Activated CD4-positive, alpha-beta T cell treated with anti-CD3 and anti-CD28 coated beads, Interleukin-2, amount 10 ng/mL, durations not matched to agents 7 days and 5 days (primary cell): ENCODE results near the gene ABCC6. TPM values are rescaled to one million over a fixed set of nuclear protein-coding genes. Genes with fewer than 3 reads are reported as not detected.
"Not testable (repeated sequence)": the region's sequence is repeated elsewhere in the genome, so short reads cannot be mapped to it uniquely, and the experiment has no call there.

Experiments
- CTCF ChIA-PET: fragments of 350-600 bp; sonication (Branson Sonifier 250); formaldehyde crosslinking; loops from one replicate; lab custom pipeline; 2021; ENCODE audit warnings: antibody characterized with exemption; lab: Charles Lee
- POLR2A ChIA-PET: fragments of 350-600 bp; sonication (Branson Sonifier 250); formaldehyde crosslinking; loops from one replicate; lab custom pipeline; 2021; ENCODE audit warnings: antibody characterized with exemption; lab: Charles Lee
- DNase-seq: peaks from one replicate; pipeline ENCODE4 v3.0.0-alpha.2; 2020
- H3K27ac Mint-ChIP-seq: one replicate; pipeline ENCODE4 v1.8.0; 2021; ENCODE audit warnings: mild to moderate bottlenecking, moderate library complexity, mixed read lengths
- H3K27me3 Mint-ChIP-seq: one replicate; pipeline ENCODE4 v1.8.0; 2021; ENCODE audit warnings: mixed read lengths
- H3K36me3 Mint-ChIP-seq: one replicate; pipeline ENCODE4 v1.8.0; 2021; ENCODE audit warnings: low read depth, mixed read lengths
- H3K4me1 Mint-ChIP-seq: one replicate; pipeline ENCODE4 v1.8.0; 2021; ENCODE audit warnings: mixed read lengths
- H3K4me3 Mint-ChIP-seq: one replicate; pipeline ENCODE4 v1.8.0; 2021; ENCODE audit warnings: mild to moderate bottlenecking, moderate library complexity, mixed read lengths
- H3K9me3 Mint-ChIP-seq: one replicate; pipeline ENCODE4 v1.8.0; 2021; ENCODE audit warnings: mixed read lengths
- total RNA-seq, 2 experiments: library from RNA; stranded (reverse); gene quantifications; one replicate each; pipeline ENCODE4 v1.2.3, GENCODE V29; 2021

Gene ABCC6
- total RNA-seq, 2 experiments from 2014 or later = not detected

DNA sequence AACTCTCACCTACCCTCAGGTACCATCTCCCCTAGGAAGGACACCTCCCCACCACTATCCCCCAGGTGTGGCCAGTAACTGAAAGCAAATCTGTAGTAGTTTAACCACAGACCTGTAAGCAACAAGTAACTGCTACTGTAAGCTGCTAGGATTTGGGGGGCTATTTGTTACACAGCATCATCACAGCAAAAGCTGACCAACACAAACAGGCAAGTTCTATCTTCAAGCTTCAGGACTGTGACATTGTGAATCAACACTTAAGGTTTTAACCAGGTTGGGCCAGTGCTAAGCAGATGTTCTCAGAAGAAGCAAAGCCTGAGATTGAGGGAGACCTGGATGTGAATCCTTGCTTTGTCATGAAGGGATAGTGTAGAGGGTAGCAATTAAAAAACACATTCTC is 47.0 kb downstream of the ABCC6 start:
- H3K27ac Mint-ChIP-seq = no peak overlapping the region
- H3K27me3 Mint-ChIP-seq = no peaks in the 10 kb centered on the region
- no peaks in the 10 kb centered on the region for H3K36me3 Mint-ChIP-seq
- CTCF ChIA-PET = no interaction called here
- H3K4me1 Mint-ChIP-seq = no peaks in the 10 kb centered on the region
- POLR2A ChIA-PET = no interaction called here
- H3K9me3 Mint-ChIP-seq = peaks cover 6% of the 10 kb centered on the region
- no peak overlapping the region for H3K4me3 Mint-ChIP-seq
- no peak for DNase-seq

DNA sequence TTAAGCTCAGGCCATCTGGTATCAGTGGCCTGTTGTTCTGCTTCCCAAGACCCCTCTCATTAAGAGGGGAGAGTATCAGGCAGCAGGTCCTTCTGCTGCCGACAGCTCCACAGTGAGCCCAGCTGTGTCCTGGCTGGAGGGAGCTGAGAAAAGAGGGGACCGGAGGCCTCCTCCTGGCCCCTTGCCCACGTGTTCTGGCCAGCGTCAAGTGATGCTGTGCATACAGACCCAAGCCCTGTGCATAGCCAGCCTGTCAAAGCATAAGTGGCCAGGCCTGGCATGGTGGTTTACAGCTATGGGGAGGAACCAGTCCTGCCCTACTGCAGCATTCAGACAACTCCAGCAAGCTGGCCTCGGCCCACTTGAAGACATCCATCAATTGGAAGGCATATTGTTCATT is 48.0 kb downstream of the ABCC6 start:
- Mint-ChIP-seq H3K27me3 (no peaks in the 10 kb centered on the region), H3K36me3 (no peaks in the 10 kb centered on the region), H3K27ac (no peak overlapping the region), H3K4me3 (no peak overlapping the region), H3K4me1 (no peaks in the 10 kb centered on the region), H3K9me3 (peaks cover 6% of the 10 kb centered on the region)
- ChIA-PET POLR2A (no interaction called here), CTCF (interaction anchor here (0.5 kb wide), 1 partner anchor 67 kb away, joined by 3 read pairs; no protein-coding TSS in a partner anchor)
- DNase-seq = no peak

DNA sequence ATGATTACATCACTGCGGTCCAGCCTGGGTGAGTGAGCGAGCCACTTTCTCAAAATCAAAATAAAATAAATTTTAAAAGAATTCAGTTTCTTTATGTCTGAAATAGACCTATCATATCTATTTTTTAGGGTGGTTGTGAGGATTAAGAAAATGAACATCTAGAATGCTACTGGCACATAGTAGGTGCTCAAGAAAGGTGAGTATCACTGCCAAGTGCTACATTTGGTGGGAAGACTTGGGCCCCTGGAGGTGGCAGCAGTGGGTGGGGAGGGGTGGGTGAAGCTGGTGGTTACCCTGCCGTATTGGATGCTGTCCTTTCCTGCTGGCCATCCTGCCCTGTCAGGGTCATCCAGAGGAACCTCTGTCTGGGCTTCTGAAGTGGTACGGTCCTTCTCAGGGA is 50.3 kb downstream of the ABCC6 start:
- ChIA-PET CTCF (no interaction called here), POLR2A (no interaction called here)
- H3K4me1 Mint-ChIP-seq = no peaks in the 10 kb centered on the region
- H3K9me3 Mint-ChIP-seq = peaks cover 6% of the 10 kb centered on the region
- no peaks in the 10 kb centered on the region for H3K27me3 Mint-ChIP-seq
- H3K27ac Mint-ChIP-seq = no peak overlapping the region
- no peak for DNase-seq
- no peaks in the 10 kb centered on the region for H3K36me3 Mint-ChIP-seq
- no peak overlapping the region for H3K4me3 Mint-ChIP-seq

DNA sequence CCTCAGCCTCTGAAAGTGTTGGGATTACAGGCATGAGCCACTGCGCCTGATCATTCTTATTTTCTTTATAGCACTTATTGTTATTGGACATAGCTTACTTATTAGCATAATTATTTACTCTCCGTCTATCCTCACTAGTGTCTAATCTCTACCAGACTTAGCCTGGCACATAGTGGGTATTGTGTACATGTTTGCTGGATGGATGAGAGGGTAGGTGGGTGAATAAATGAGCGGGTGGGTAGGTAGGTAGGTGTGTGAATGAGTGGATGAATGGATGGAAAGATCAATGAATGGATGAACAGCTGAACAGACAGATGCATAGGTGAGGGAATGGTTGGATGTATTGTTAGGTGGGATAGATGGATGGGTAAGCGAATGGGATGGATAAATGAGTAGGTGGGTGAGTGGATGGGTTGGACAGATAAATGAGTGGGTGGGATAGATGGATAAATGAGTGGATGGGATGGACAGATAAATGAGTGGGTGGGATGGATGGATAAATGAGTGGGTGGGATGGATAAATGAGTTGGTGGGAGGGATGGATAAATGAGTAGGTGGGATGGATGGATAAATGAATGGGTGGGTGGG is 51.9 kb downstream of the ABCC6 start:
- CTCF ChIA-PET = no interaction called here
- H3K27ac Mint-ChIP-seq = no peak overlapping the region
- no peaks in the 10 kb centered on the region for H3K4me1 Mint-ChIP-seq
- no peak overlapping the region for H3K4me3 Mint-ChIP-seq
- no peaks in the 10 kb centered on the region for H3K36me3 Mint-ChIP-seq
- peaks cover 5% of the 10 kb centered on the region for H3K9me3 Mint-ChIP-seq
- POLR2A ChIA-PET = no interaction called here
- H3K27me3 Mint-ChIP-seq = no peaks in the 10 kb centered on the region
- DNase-seq = no peak

DNA sequence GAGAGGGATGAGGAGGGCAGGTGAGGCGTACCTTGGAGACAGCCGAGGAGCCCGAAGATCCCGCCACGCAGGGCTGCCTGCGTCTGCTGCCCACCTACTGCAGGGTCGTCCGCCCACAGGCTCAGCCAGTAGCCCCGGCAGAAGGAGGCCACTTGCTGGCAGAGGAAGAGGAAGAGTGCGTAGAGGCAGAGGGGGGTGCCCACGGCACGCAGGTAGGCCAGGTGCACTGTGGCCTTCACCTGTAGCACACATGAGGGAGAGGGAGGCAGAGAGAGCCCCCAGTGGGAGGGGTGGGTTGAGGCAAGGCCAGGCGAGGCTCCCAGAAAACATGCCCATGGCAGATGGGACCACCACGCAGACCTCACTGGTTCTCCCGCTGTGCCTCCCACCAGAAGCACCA is 53.7 kb downstream of the ABCC6 start:
- Mint-ChIP-seq H3K36me3 (no peaks in the 10 kb centered on the region), H3K27me3 (no peaks in the 10 kb centered on the region), H3K4me1 (no peaks in the 10 kb centered on the region), H3K27ac (no peak overlapping the region), H3K4me3 (no peak overlapping the region), H3K9me3 (no peaks in the 10 kb centered on the region)
- no peak for DNase-seq
- ChIA-PET POLR2A (no interaction called here), CTCF (interaction anchor here (0.6 kb wide), 1 partner anchor 342 kb away, joined by 3 read pairs; no protein-coding TSS in a partner anchor)

DNA sequence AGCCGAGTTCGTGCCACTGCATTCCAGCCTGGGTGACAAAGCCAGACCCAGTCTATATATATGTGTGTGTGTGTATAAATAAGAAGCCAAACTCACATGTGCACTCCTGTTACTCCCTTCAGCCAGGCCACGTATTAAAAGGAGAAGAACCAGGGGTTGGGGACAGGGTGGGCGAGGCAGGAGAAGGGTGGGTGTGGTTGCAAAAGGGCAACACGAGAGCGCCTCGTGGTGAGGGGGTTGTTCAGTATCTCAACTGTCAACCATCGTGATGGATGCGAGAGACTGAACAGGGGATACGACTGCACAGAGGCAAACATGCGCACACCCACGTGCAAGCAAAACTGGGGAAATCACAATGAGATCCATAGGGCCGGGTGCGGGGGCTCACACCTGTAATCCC is 54.9 kb downstream of the ABCC6 start:
- H3K4me3 Mint-ChIP-seq = no peak overlapping the region
- no peaks in the 10 kb centered on the region for H3K9me3 Mint-ChIP-seq
- no peaks in the 10 kb centered on the region for H3K4me1 Mint-ChIP-seq
- no peaks in the 10 kb centered on the region for H3K27me3 Mint-ChIP-seq
- DNase-seq = no peak
- H3K36me3 Mint-ChIP-seq = no peaks in the 10 kb centered on the region
- POLR2A ChIA-PET = no interaction called here
- H3K27ac Mint-ChIP-seq = no peak overlapping the region
- CTCF ChIA-PET = no interaction called here

DNA sequence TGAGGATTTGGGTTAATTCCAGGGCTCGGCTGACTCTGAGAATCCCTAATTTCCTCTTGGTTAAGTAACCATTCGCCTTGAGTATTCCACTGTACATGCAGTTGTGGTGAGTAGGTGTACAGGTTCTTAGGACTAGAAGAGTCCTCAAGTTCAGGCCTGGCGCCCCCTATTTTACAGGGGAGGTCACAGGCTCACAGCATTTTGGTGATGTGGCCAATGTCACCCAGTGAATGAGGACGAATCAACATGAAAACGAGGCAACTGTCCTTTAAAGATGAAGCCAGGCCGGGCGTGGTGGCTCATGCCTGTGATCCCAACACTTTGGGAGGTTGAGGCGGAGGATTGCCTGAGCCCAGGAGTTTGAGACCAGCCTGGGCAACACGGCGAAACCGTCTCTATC is 55.4 kb downstream of the ABCC6 start:
- Mint-ChIP-seq H3K27me3 (no peaks in the 10 kb centered on the region), H3K36me3 (no peaks in the 10 kb centered on the region), H3K9me3 (no peaks in the 10 kb centered on the region), H3K4me1 (no peaks in the 10 kb centered on the region), H3K4me3 (no peak overlapping the region), H3K27ac (no peak overlapping the region)
- ChIA-PET POLR2A (no interaction called here), CTCF (no interaction called here)
- no peak for DNase-seq

DNA sequence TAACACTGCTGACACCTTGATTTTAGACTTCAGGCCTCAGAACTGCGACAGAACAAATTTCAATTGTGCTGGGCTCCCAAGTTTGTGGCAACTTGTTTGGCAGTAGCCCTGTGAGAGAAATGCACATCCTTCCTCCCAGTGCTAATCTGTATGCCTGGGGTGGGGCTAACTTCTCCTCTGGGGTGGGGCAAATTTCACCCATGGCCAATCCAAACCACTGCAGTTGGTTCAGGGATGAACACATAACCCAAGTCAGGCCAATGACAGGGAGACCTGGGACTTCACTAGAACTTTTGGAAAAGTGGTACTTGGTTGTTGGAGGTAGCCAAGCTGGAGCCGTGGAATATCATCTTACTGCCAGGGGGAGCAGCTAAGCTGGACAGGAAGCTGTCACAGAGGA is 56.3 kb downstream of the ABCC6 start:
- DNase-seq = no peak
- no peaks in the 10 kb centered on the region for H3K9me3 Mint-ChIP-seq
- H3K27me3 Mint-ChIP-seq = no peaks in the 10 kb centered on the region
- H3K4me1 Mint-ChIP-seq = no peaks in the 10 kb centered on the region
- H3K4me3 Mint-ChIP-seq = no peak overlapping the region
- ChIA-PET POLR2A (no interaction called here), CTCF (interaction anchor here (0.7 kb wide), 1 partner anchor 379 kb away, joined by 3 read pairs; no protein-coding TSS in a partner anchor)
- no peaks in the 10 kb centered on the region for H3K36me3 Mint-ChIP-seq
- no peak overlapping the region for H3K27ac Mint-ChIP-seq

DNA sequence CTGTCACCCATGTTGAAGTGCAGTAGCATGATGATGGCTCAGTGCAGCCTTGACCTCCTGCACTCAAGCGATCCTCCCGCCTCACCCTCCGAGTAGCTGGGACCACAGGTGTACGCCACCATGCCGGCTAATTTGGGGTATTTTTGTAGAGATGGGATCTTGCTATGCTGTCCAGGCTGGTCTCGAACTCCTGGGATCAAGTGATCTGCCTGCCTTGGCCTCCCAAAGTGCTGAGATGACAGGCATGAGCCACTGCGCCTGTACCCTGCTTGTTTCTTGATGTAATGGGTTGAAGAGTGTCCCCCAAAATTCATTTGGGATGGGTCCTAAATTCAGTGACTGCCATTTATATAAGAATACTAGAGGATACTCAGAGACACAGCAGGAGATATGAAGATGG is 57.2 kb downstream of the ABCC6 start:
- Mint-ChIP-seq H3K27me3 (no peaks in the 10 kb centered on the region), H3K36me3 (no peaks in the 10 kb centered on the region), H3K9me3 (no peaks in the 10 kb centered on the region), H3K4me3 (no peak overlapping the region), H3K27ac (no peak overlapping the region), H3K4me1 (no peaks in the 10 kb centered on the region)
- CTCF ChIA-PET = no interaction called here
- POLR2A ChIA-PET = no interaction called here
- no peak for DNase-seq

DNA sequence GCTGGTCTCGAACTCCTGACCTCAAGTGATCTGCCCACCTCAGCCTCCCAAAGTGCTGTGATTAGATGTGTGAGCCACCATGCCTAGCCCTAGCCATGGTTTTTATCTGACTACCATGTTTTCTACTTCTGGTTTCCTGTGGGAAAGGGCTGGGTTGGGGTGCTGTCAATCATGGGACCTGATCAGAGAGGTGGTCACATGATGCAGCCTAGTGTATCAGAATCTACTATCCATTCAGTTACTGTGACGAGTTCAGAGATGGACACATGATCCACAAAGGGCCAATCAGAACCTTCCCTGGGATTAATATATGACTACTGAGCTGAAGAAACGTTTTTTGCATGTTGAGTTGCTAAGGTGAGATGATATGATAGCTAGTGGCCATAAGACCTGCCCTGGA is 59.1 kb downstream of the ABCC6 start:
- H3K27ac Mint-ChIP-seq = no peak overlapping the region
- H3K9me3 Mint-ChIP-seq = no peaks in the 10 kb centered on the region
- no peaks in the 10 kb centered on the region for H3K36me3 Mint-ChIP-seq
- H3K4me3 Mint-ChIP-seq = no peak overlapping the region
- H3K27me3 Mint-ChIP-seq = no peaks in the 10 kb centered on the region
- POLR2A ChIA-PET = no interaction called here
- no peaks in the 10 kb centered on the region for H3K4me1 Mint-ChIP-seq
- DNase-seq = no peak
- CTCF ChIA-PET = no interaction called here

DNA sequence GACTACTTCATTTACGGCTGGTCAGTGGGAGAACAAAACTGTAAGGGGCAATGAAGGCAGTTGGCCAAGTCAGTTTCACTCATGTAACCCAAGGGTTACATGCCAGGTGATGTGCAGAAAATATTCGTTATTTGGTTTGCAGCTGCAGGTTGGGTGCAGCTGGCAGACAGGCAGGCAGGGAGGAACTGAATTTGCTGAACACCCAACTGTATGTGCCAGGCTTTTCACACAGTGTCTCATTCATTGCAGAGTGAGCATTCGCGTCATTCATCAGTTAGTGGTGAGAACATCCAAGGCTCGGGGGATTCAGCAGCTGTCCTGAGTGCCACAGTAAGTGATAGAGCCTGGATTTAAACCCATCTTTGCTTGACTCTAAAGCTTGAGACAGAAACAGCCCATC is 59.7 kb downstream of the ABCC6 start:
- CTCF ChIA-PET = no interaction called here

DNA sequence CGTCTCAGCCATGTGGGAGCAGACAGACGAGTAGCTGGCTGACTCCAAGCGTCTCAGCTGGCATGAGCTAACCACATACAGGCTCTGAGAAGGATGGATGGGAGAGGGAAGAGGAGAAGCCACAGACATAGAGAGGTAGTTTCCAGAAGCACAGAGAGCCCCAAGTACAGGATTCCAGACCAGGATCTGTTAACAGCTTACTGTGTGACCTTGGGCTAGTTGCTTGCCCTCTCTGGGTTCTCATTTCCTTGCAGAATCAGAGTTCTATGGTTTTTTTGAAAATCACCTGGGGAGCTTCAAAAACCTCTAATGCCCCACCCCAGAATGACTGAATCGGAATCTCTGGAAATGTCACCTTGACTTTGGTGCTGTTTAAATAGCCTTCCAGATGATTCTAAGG is 60.2 kb downstream of the ABCC6 start:
- Mint-ChIP-seq H3K27me3 (no peaks in the 10 kb centered on the region), H3K4me3 (no peak overlapping the region), H3K9me3 (peaks cover 7% of the 10 kb centered on the region), H3K36me3 (no peaks in the 10 kb centered on the region), H3K4me1 (no peaks in the 10 kb centered on the region), H3K27ac (no peak overlapping the region)
- ChIA-PET CTCF (no interaction called here), POLR2A (no interaction called here)
- DNase-seq = no peak

More for the DNA sequence above, 59.7 kb downstream of the ABCC6 start:
- H3K27ac Mint-ChIP-seq = no peak overlapping the region
- H3K27me3 Mint-ChIP-seq = no peaks in the 10 kb centered on the region
- peaks cover 3% of the 10 kb centered on the region for H3K9me3 Mint-ChIP-seq
- POLR2A ChIA-PET = no interaction called here
- DNase-seq = no peak
- no peak overlapping the region for H3K4me3 Mint-ChIP-seq
- no peaks in the 10 kb centered on the region for H3K36me3 Mint-ChIP-seq
- no peaks in the 10 kb centered on the region for H3K4me1 Mint-ChIP-seq

DNA sequence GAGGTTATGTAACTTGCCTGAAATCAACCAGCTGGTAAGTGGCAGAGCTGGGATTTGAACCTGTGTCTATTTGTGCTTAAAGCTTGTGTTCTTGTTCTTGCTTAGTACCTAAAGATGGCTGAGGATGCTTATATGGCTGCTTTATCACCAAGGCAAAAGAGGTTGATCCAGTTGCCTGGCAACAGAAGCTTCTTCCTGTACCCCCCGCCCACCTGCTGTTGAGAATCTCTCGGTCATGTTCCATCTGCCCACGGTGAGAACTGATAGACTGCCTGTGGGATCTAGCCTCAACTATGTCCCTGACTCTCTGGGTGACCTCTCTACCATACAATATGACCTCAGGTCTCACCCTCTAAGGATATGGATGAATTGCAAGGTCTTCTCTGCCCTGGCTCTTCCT is 60.7 kb downstream of the ABCC6 start:
- Mint-ChIP-seq H3K4me1 (no peaks in the 10 kb centered on the region), H3K9me3 (peaks cover 9% of the 10 kb centered on the region), H3K27me3 (no peaks in the 10 kb centered on the region), H3K4me3 (no peak overlapping the region), H3K36me3 (no peaks in the 10 kb centered on the region), H3K27ac (no peak overlapping the region)
- ChIA-PET POLR2A (no interaction called here), CTCF (no interaction called here)
- DNase-seq = no peak

DNA sequence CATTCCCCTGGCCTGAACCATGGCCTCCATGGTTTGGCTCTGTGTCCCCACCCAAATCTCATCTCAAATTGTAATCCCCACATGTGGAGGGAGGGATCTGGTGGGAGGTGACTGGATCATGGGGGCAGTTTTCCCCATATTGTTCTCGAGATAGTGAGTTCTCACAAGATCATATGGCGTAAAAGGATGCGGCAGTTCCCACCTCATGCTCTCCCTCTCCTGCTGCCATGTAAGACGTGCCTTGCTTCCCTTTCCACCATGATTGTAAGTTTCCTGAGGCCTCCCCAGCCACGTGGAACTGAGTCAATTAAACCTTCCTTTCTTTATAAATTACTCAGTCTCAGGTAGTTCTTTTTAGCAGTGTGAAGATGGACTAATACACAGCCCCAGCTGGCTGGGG is 61.5 kb downstream of the ABCC6 start:
- DNase-seq, H3K27me3 Mint-ChIP-seq, H3K36me3 Mint-ChIP-seq, H3K27ac Mint-ChIP-seq, H3K9me3 Mint-ChIP-seq, POLR2A ChIA-PET, CTCF ChIA-PET, H3K4me3 Mint-ChIP-seq, H3K4me1 Mint-ChIP-seq: not testable (repeated sequence)
